Body of pancreas (tissue), 4 donors: ENCODE data around the gene TBC1D9B.

Source experiments
- CTCF ChIP-seq, 7 experiments: fragments of 450-650 bp in 4 of 7; fragments of 200-600 bp in 3 of 7; sonication (generic) in 3 of 7; IDR thresholded peaks; one replicate each; pipeline ENCODE4 v1.5.1; 2016 to 2019; ENCODE audit warnings: antibody characterized with exemption in 7 of 7
- POLR2A ChIP-seq, 3 donors: fragments of 450-650 bp; IDR thresholded peaks; one replicate each; pipeline ENCODE4 v1.6.1; 2016; ENCODE audit warnings: antibody characterized with exemption in 3 of 3, mild to moderate bottlenecking in 2 of 3

DNA sequence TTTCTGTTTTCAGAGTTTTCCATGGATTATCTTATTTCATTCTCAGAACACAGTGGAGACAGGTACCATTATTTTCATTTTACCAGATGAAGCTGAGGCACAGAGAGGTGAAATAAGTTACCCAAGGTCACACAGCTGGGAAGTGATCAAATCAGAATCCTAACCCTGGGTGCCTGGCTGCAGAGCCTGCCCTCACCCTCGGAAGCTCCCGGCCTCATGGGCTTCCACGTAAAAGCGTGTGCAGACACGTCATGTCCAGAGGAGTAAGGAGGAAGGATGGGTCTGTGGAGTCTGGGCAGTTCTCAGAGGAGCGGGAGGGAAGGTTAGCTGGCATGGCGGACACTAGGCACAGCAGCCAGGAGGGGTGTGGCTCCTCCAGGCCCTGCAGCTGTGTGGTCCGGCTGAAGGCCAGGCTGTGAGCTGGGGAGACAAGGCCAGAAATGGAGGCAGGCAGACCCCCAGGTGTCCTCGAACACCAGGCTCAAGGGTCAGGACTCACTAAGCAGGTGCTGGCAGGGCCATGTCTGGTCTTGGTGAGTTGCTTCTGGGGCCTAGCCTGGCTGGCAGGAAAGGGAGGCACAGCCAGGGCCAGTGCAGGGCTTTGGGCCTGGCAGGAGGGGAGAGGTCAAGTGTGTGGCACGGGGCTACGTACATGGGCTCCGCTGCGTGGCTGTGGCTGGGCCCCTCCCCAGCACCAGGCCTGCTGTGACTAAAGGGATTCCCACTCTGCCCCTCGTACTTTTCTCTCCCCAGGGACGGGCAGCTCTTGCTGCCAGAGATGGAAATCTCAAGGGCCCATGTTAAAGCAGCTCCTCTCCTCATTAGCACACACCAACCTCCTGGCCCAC is 5.6 kb downstream of the TBC1D9B start:
- no peak for TF ChIP-seq CTCF (IDR thresholded peaks at IDR 0.05)
- no peak for TF ChIP-seq POLR2A (IDR thresholded peaks at IDR 0.05)
